Measurements from ENCODE around the gene CHRNA5.

DNA sequence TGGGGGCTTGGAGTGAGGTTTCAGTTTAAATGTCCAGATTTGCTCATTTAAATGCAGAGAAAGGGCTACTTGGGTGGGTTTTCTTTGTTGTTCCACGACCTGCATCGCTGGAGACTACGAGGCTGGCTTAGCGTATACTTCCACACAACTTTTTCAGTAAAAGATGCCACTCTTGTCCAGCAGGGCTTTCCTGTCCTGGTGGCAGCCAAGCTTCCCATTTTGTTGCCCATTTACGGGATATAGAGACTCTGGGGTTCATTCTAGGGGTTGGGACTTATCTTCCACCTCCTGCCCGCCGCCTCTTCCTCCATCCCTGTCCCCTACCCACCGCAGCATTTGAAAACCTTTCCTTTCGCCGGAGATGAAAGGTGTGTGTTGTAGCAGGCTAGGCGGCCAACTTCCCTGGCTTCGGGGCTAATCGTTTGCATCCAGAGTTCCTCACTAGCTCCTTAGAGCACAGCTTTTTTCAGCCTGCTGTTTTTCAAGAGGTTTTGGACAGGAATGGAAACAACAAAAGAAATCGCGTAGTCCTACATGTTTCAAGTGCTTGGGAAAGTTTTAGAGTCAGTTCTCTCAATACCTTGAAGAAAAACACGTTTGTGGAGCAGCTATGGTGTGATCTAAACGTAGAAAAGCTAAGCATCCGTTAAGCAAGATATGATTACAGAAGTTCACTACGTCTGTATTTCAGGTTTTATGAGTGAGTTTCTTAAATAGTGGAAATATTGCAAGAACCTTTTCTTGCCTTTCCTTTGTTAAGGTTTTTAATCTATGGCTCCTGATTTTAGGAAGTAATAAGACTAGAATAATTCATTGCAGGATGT lies 843 bp downstream of the CHRNA5 start:
- TF ChIP-seq PKNOX1 (IDR thresholded peaks at IDR 0.05) (no peak), FOXM1 (IDR thresholded peaks at IDR 0.05; ENCODE audit: borderline replicate concordance) (no peak), CTBP1 (IDR thresholded peaks at IDR 0.05; ENCODE audit: borderline replicate concordance) (no peak), SP1 (IDR thresholded peaks at IDR 0.05) (no peak), FOXK2 (IDR thresholded peaks at IDR 0.05) (no peak), ELF4 (IDR thresholded peaks at IDR 0.05) (no peak)
